Measurements from ENCODE around the gene TEX48.

DNA sequence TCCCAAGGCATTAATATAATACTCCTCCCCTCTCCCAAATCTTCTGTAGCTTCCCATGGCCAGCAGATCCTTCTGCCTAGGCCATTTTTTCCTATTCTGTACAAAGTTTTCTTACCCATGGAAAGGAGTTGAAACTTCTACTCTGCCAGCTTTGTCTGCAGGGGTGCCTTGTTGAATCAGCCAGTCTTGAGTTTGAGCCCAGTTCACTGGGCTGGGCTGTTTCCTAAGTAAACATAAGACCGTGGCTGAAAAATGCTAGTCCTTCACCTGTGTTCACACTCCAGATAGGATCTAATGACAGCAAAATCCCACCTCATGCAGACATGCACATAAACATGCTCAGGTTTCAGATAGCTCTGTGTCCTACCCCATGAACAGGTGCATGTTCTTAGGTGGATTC, 10.4 kb downstream of the TEX48 start:
- TF ChIP-seq, protein P1, sequence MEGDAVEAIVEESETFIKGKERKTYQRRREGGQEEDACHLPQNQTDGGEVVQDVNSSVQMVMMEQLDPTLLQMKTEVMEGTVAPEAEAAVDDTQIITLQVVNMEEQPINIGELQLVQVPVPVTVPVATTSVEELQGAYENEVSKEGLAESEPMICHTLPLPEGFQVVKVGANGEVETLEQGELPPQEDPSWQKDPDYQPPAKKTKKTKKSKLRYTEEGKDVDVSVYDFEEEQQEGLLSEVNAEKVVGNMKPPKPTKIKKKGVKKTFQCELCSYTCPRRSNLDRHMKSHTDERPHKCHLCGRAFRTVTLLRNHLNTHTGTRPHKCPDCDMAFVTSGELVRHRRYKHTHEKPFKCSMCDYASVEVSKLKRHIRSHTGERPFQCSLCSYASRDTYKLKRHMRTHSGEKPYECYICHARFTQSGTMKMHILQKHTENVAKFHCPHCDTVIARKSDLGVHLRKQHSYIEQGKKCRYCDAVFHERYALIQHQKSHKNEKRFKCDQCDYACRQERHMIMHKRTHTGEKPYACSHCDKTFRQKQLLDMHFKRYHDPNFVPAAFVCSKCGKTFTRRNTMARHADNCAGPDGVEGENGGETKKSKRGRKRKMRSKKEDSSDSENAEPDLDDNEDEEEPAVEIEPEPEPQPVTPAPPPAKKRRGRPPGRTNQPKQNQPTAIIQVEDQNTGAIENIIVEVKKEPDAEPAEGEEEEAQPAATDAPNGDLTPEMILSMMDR (IDR thresholded peaks at IDR 0.05), result no peak
- no peak for TF ChIP-seq POLR2A (IDR thresholded peaks at IDR 0.05)

All from right lobe of liver (tissue), 4 donors.